Spleen (tissue), 11 donors: Measurements from ENCODE around the gene SBF1. TPM values are rescaled to one million over a fixed set of nuclear protein-coding genes. Genes with fewer than 3 reads are reported as not detected.

ENCODE experiments used
- DNase-seq: peaks from one replicate; pipeline ENCODE4 v3.0.0-alpha.2; 2020
- H3K27ac ChIP-seq, 8 donors: fragments of 200-600 bp; sonication (generic) in 7 of 8; 1 replicate in 4 of 8; 2 replicates in 4 of 8; pipeline versions ENCODE4 v1.5.0 to v1.8.0; 2016 to 2021; ENCODE audit warnings: inconsistent platforms in 4 of 8, mild to moderate bottlenecking in 4 of 8, moderate library complexity in 1 of 8
- H3K27me3 ChIP-seq, 7 donors: fragments of 200-600 bp; sonication (generic) in 6 of 7; replicated peaks in 1 of 7; 1 replicate in 4 of 7; 2 replicates in 3 of 7; pipeline versions ENCODE4 v1.5.0 to v1.8.0; 2016 to 2021; ENCODE audit warnings: inconsistent platforms in 3 of 7, mild to moderate bottlenecking in 1 of 7
- H3K36me3 ChIP-seq, 6 donors: fragments of 200-600 bp; sonication (generic) in 5 of 6; 1 replicate in 4 of 6; 2 replicates in 2 of 6; pipeline versions ENCODE4 v1.5.0 to v1.8.0; 2016 to 2021; ENCODE audit warnings: inconsistent platforms in 2 of 6
- H3K4me1 ChIP-seq, 6 donors: fragments of 200-600 bp; sonication (generic) in 5 of 6; 1 replicate in 3 of 6; 2 replicates in 3 of 6; pipeline versions ENCODE4 v1.5.0 to v1.8.0; 2016 to 2021; ENCODE audit warnings: inconsistent platforms in 3 of 6
- H3K4me3 ChIP-seq, 8 donors: fragments of 200-600 bp; sonication (generic) in 7 of 8; 1 replicate in 4 of 8; 2 replicates in 4 of 8; pipeline versions ENCODE4 v1.5.0 to v1.8.0; 2016 to 2021; ENCODE audit warnings: inconsistent platforms in 4 of 8, mild to moderate bottlenecking in 4 of 8, moderate library complexity in 2 of 8
- H3K9me3 ChIP-seq, 8 donors: fragments of 200-600 bp; sonication (generic) in 7 of 8; 1 replicate in 4 of 8; 2 replicates in 4 of 8; pipeline versions ENCODE4 v1.5.0 to v1.8.0; 2016 to 2021; ENCODE audit warnings: inconsistent platforms in 4 of 8
- POLR2A ChIP-seq, 3 donors: fragments of 450-650 bp; IDR thresholded peaks; one replicate each; pipeline ENCODE4 v1.5.1; 2017; ENCODE audit warnings: antibody characterized with exemption in 3 of 3, mild to moderate bottlenecking in 1 of 3
- POLR2AphosphoS5 ChIP-seq, 3 donors: sonication (generic); formaldehyde crosslinking; IDR thresholded peaks; one replicate each; pipeline ENCODE4 v1.5.1; 2017; ENCODE audit warnings: antibody characterized with exemption in 3 of 3
- WGBS, 5 donors: extraction: QIAGEN DNeasy Blood & Tissue Kit in 3 of 5; methylation state at CpG; one replicate each; pipeline versions ENCODE4 v1.1.5 to v1.1.7; 2013 to 2018; 5-methylcytosine and 5-hydroxymethylcytosine counted together
- intact Hi-C: fragments of 100-400 bp; cut with DNase I; formaldehyde crosslinking; loops from one replicate; pipeline ENCODE4 v1.15.0; 2023; ENCODE audit warnings: low total_unique reads
- polyA plus RNA-seq, 3 donors: library from polyadenylated mRNA; stranded (reverse); fragments of 200-250 nt; gene quantifications; one replicate each; pipeline ENCODE4 v1.2.1, GENCODE V29; 2013
- total RNA-seq, 7 donors: library from RNA; depleted of rRNA in 3 of 7; stranded (reverse); fragments of >200 nt in 3 of 7; fragmentation: NEBNext Ultra II Directional in 4 of 7; extraction: Animal tissue kit (Norgen Biotek cat#: 25700) in 4 of 7; gene quantifications; one replicate each; pipeline versions ENCODE4 v1.1.0 to v1.2.1, GENCODE V29; 2016 to 2021
- TF ChIP-seq, protein P1 (sequence below), 11 experiments: fragments of 200-600 bp in 7 of 11; fragments of 450-650 bp in 4 of 11; sonication (generic) in 4 of 11; IDR thresholded peaks in 8 of 11; conservative IDR thresholded peaks in 3 of 11; 1 replicate in 7 of 11; 2 replicates in 4 of 11; pipeline versions ENCODE4 v1.4.0 to v1.8.0; 2016 to 2021; ENCODE audit warnings: antibody characterized with exemption in 11 of 11, inconsistent platforms in 4 of 11, mild to moderate bottlenecking in 1 of 11
- donor health status: healthy with polysubstance abuse.
- donor health status: DM: no; HTN: no; CAD: no; lungs with moderate emphysema.
- donor health status: DM: no; HTN: no; CAD: no.
- donor health status: Bipolar disorder and iron deficiency.
- donor health status: healthy.
- donor health status: DM: no; HTN: no; CAD: no.
- donor health status: DM: yes; HTN: yes; CAD: no.

Gene SBF1
- total and polyA plus RNA-seq, 10 donors, result 35.7 to 96.9 (median 75.3) TPM

DNA sequence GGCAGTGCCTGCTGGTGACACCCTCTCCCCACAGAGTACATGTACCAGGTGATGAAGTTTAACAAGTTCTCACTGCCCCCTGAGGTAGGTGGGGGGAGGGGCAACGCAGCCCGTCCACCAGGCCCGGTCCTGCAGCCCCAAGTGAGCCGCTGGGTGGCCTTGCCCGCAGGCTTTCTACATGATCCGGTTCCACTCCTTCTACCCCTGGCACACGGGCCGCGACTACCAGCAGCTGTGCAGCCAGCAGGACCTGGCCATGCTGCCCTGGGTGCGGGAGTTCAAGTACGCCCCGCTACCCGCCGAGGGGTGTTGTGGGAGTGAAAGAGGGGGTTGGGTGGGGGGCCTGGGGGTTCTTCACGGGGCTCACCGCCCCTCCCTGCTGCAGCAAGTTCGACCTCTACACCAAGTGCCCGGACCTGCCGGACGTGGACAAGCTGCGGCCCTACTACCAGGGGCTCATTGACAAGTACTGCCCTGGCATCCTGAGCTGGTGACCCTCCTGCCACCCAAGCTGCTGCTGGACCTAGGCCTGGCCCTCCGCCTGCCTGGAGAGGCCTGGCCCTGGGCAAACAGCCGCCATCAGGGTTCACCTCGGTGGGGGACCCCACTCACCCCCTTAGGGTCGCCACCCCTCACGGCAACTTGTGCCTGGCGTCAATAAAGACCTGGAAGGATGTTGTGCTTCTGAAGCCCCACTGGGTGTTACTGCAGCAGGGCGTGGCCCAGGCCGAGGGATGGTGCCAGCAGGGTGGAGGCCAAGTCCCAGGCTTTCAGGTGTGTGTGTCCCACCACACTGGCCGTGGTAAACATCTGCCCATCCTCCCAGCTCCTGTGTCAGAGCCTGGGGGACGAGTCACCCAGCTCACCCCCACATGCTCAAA lies 14.8 kb upstream of the SBF1 start:
- peaks cover 0 to 36% (median 0%) of the 10 kb centered on the region in 7 donors for H3K27me3 ChIP-seq
- intact Hi-C loops, result loop anchor here (10.0 kb wide), 1 partner anchor 245 kb away; the partner anchor contains the start of gene TUBGCP6
- no peak overlapping the region for H3K4me3 ChIP-seq
- 88 to 89% (median 89%) methylated on average over 20 to 31 of the region's 31 CpGs for WGBS, 5 donors
- no peak overlapping the region for H3K27ac ChIP-seq
- H3K9me3 ChIP-seq, result no peaks in the 10 kb centered on the region
- peaks cover 0 to 11% (median 8%) of the 10 kb centered on the region in 6 donors for H3K4me1 ChIP-seq
- TF ChIP-seq POLR2AphosphoS5 (IDR thresholded peaks at IDR 0.05) (no peak), POLR2A (IDR thresholded peaks at IDR 0.05) (no peak)
- TF ChIP-seq, protein P1, sequence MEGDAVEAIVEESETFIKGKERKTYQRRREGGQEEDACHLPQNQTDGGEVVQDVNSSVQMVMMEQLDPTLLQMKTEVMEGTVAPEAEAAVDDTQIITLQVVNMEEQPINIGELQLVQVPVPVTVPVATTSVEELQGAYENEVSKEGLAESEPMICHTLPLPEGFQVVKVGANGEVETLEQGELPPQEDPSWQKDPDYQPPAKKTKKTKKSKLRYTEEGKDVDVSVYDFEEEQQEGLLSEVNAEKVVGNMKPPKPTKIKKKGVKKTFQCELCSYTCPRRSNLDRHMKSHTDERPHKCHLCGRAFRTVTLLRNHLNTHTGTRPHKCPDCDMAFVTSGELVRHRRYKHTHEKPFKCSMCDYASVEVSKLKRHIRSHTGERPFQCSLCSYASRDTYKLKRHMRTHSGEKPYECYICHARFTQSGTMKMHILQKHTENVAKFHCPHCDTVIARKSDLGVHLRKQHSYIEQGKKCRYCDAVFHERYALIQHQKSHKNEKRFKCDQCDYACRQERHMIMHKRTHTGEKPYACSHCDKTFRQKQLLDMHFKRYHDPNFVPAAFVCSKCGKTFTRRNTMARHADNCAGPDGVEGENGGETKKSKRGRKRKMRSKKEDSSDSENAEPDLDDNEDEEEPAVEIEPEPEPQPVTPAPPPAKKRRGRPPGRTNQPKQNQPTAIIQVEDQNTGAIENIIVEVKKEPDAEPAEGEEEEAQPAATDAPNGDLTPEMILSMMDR (IDR thresholded peaks at IDR 0.05 in 8 of 11, conservative IDR thresholded peaks at IDR 0.05 in 3 of 11), result no peak
- no peaks in the 10 kb centered on the region for H3K36me3 ChIP-seq
- DNase-seq, result no peak

DNA sequence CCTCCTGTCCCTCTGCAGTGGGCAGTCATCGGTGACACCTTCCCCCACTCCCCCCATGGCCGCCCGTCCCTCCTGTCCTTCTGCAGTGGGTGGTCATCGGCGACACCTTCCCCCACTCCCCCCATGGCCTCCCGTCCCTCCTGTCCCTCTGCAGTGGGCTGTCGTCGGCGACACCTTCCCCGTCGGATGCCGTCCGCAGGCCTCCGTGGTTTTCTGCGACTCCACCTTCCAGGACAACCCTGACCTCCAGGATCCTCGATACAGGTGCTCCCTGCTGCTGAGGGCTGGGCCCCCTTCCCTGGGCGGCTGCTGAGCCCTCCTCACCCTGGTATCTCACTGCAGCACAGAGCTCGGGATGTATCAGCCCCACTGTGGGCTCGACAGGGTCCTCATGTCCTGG lies 14.1 kb upstream of the SBF1 start:
- peaks cover 0 to 44% (median 0%) of the 10 kb centered on the region in 7 donors for H3K27me3 ChIP-seq
- no peaks in the 10 kb centered on the region for H3K9me3 ChIP-seq
- no peak overlapping the region for H3K4me3 ChIP-seq
- intact Hi-C loops, result no loop called here
- TF ChIP-seq POLR2AphosphoS5 (IDR thresholded peaks at IDR 0.05), result no peak
- TF ChIP-seq POLR2A (IDR thresholded peaks at IDR 0.05), result no peak
- TF ChIP-seq, protein P1 (IDR thresholded peaks at IDR 0.05 in 8 of 11, conservative IDR thresholded peaks at IDR 0.05 in 3 of 11), result no peak
- no peak overlapping the region for H3K27ac ChIP-seq
- no peak for DNase-seq
- no peaks in the 10 kb centered on the region for H3K36me3 ChIP-seq
- H3K4me1 ChIP-seq, result peaks cover 0 to 15% (median 10%) of the 10 kb centered on the region in 6 donors
- 84 to 92% (median 88%) methylated on average over 17 to 19 of the region's 19 CpGs for WGBS, 5 donors

DNA sequence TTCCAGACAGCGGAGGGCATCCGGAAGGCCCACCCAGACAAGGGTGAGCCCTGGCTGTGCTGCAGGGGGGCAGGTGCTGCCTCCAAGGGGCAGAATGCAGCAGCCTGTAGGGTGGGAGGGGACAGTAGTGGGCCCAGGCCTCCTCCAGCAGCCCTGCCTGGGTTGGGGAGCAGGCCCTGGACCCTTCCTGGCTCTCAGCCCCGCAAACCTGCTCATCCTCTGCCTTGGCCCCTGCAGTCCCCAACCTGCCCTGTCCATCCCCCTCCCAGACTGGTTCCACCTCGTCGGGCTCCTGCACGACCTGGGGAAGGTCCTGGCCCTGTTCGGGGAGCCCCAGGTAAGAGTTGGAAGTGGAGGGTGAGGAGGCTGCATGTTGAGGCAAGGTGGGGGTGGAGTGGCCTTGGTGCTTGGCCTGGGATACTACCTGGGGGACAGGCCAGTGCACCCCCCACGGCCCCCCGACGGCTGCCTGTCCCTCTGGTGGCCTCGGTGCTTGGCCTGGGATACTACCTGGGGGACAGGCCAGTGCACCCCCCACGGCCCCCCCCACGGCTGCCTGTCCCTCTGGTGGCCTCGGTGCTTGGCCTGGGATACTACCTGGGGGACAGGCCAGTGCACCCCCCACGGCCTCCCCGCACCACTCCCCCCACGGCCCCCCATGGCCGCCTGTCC lies 13.3 kb upstream of the SBF1 start:
- Histone ChIP-seq H3K27me3 (peaks cover 0 to 51% (median 0%) of the 10 kb centered on the region in 7 donors), H3K4me3 (no peak overlapping the region), H3K4me1 (peaks cover 0 to 16% (median 10%) of the 10 kb centered on the region in 6 donors), H3K9me3 (no peaks in the 10 kb centered on the region), H3K36me3 (no peaks in the 10 kb centered on the region), H3K27ac (no peak overlapping the region)
- no peak for DNase-seq
- intact Hi-C loops, result no loop called here
- 80 to 85% (median 81%) methylated on average over 8 to 18 of the region's 18 CpGs for WGBS, 5 donors
- TF ChIP-seq POLR2AphosphoS5 (IDR thresholded peaks at IDR 0.05) (no peak), POLR2A (IDR thresholded peaks at IDR 0.05) (no peak)
- TF ChIP-seq, protein P1 (IDR thresholded peaks at IDR 0.05 in 8 of 11, conservative IDR thresholded peaks at IDR 0.05 in 3 of 11), result no peak
